Adrenal gland (tissue), 12 donors: Measurements from ENCODE around the gene MYO1E. TPM values are rescaled to one million over a fixed set of nuclear protein-coding genes. Genes with fewer than 3 reads are reported as not detected.

Experiments used
- DNase-seq, 7 donors: peaks; one replicate each; pipeline ENCODE4 v3.0.0-alpha.2; 2019 to 2020
- H3K27ac ChIP-seq, 5 donors: fragments of 200-600 bp; sonication (generic) in 4 of 5; 1 replicate in 3 of 5; 2 replicates in 2 of 5; pipeline versions ENCODE4 v1.5.1 to v1.8.0; 2016 to 2020; ENCODE audit warnings: mild to moderate bottlenecking in 1 of 5
- H3K27me3 ChIP-seq: fragments of 200-600 bp; 2 replicates; pipeline ENCODE4 v1.8.0; 2021
- H3K36me3 ChIP-seq, 2 donors: fragments of 200-600 bp; replicated peaks in 1 of 2; 1 replicate in 1 of 2; 2 replicates in 1 of 2; pipeline versions ENCODE4 v1.5.1 to v1.8.0; 2018 to 2022
- H3K4me1 ChIP-seq, 2 donors: fragments of 200-600 bp; replicated peaks in 1 of 2; 1 replicate in 1 of 2; 2 replicates in 1 of 2; pipeline versions ENCODE4 v1.5.1 to v1.8.0; 2018 to 2021
- H3K4me3 ChIP-seq, 4 donors: fragments of 200-600 bp; sonication (generic) in 3 of 4; one replicate each; pipeline ENCODE4 v1.5.1; 2016 to 2018
- H3K9me3 ChIP-seq, 3 donors: fragments of 200-600 bp; sonication (generic) in 1 of 3; replicated peaks in 1 of 3; 1 replicate in 2 of 3; 2 replicates in 1 of 3; pipeline versions ENCODE4 v1.5.1 to v1.8.0; 2016 to 2021
- POLR2A ChIP-seq, 2 donors: fragments of 450-650 bp; IDR thresholded peaks; one replicate each; pipeline ENCODE4 v1.6.1; 2017; ENCODE audit warnings: antibody characterized with exemption in 2 of 2, mild to moderate bottlenecking in 2 of 2, moderate library complexity in 1 of 2
- WGBS, 4 donors: extraction: QIAGEN DNeasy Blood & Tissue Kit in 2 of 4; methylation state at CpG; one replicate each; pipeline versions ENCODE4 v1.1.5 to v1.1.7; 2013 to 2017; 5-methylcytosine and 5-hydroxymethylcytosine counted together
- intact Hi-C, 2 donors: fragments of 100-400 bp; cut with DNase I; formaldehyde crosslinking; loops; one replicate each; pipeline versions ENCODE4 v1.14.1 to v1.15.0; 2022 to 2023
- polyA plus RNA-seq, 3 donors: library from polyadenylated mRNA; stranded (reverse); fragments of 200-250 nt in 2 of 3; fragments of 350-450 nt in 1 of 3; fragmentation: Illumina TruSeq in 1 of 3; extraction: RNeasy Lipid Tissue Mini Kit (QIAGEN cat#74804) in 1 of 3; gene quantifications; one replicate each; pipeline ENCODE4 v1.2.3, GENCODE V29; 2013 to 2014
- total RNA-seq, 9 donors: library from RNA; depleted of rRNA in 4 of 9; stranded (reverse); fragments of >200 nt in 4 of 9; fragments of 120-200 nt in 1 of 9; fragmentation: NEBNext Ultra II Directional in 1 of 9; extraction: Animal tissue kit (Norgen Biotek cat#: 25700) in 1 of 9; gene quantifications; one replicate each; pipeline versions ENCODE4 v1.1.0 to v1.2.4, GENCODE V29; 2013 to 2023
- TF ChIP-seq, protein P1 (sequence below), 6 experiments: fragments of 450-650 bp in 4 of 6; fragments of 200-600 bp in 2 of 6; sonication (generic) in 1 of 6; IDR thresholded peaks; 1 replicate in 5 of 6; 2 replicates in 1 of 6; pipeline versions ENCODE4 v1.5.1 to v1.8.0; 2016 to 2021; ENCODE audit warnings: antibody characterized with exemption in 6 of 6, mild to moderate bottlenecking in 2 of 6, moderate library complexity in 1 of 6
- donor health status: healthy with polysubstance abuse.
- donor health status: Bipolar disorder and iron deficiency.
- donor health status: DM: yes; HTN: yes; CAD: no.
- donor health status: DM: no; HTN: no; CAD: no.
- donor health status: DM: no; HTN: no; CAD: no.
- donor health status: DM: yes; HTN: yes; CAD: no.

The MYO1E gene
- total and polyA plus RNA-seq, 12 donors: 11.9 to 50.8 (median 26.0) TPM

DNA sequence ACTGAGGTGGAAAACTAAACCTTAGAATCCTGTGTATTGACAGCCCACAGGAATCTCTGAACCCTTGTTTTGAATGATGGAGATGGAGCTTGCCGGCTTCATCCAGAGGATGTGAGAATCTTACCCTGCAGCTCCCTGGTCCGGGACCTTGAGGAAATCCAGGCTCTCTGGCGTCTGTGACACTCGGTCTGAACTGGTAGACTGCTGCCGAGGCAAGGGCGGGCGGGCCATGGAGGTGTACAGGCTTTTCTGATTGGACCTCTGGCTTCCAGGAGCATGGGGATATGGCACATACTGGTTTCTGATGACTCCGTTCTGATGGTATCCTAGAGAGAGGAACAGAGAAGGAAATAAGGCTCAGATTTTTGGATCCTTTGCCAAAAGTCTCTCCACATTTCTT lies 219.2 kb downstream of the MYO1E start:
- TF ChIP-seq, protein P1, sequence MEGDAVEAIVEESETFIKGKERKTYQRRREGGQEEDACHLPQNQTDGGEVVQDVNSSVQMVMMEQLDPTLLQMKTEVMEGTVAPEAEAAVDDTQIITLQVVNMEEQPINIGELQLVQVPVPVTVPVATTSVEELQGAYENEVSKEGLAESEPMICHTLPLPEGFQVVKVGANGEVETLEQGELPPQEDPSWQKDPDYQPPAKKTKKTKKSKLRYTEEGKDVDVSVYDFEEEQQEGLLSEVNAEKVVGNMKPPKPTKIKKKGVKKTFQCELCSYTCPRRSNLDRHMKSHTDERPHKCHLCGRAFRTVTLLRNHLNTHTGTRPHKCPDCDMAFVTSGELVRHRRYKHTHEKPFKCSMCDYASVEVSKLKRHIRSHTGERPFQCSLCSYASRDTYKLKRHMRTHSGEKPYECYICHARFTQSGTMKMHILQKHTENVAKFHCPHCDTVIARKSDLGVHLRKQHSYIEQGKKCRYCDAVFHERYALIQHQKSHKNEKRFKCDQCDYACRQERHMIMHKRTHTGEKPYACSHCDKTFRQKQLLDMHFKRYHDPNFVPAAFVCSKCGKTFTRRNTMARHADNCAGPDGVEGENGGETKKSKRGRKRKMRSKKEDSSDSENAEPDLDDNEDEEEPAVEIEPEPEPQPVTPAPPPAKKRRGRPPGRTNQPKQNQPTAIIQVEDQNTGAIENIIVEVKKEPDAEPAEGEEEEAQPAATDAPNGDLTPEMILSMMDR (IDR thresholded peaks at IDR 0.05): no peak
- no peak for TF ChIP-seq POLR2A (IDR thresholded peaks at IDR 0.05)
- H3K9me3 ChIP-seq: no peaks in the 10 kb centered on the region
- intact Hi-C loops: no loop called here
- H3K27me3 ChIP-seq: no peaks in the 10 kb centered on the region
- H3K27ac ChIP-seq: no peak overlapping the region
- no peaks in the 10 kb centered on the region for H3K4me1 ChIP-seq
- H3K4me3 ChIP-seq: no peak overlapping the region
- peaks cover 0 to 17% of the 10 kb centered on the region in 2 donors for H3K36me3 ChIP-seq
- WGBS, 4 donors: 85 to 99% (median 95%) methylated on average over 7 to 8 of the region's 8 CpGs
- DNase-seq: no peak

DNA sequence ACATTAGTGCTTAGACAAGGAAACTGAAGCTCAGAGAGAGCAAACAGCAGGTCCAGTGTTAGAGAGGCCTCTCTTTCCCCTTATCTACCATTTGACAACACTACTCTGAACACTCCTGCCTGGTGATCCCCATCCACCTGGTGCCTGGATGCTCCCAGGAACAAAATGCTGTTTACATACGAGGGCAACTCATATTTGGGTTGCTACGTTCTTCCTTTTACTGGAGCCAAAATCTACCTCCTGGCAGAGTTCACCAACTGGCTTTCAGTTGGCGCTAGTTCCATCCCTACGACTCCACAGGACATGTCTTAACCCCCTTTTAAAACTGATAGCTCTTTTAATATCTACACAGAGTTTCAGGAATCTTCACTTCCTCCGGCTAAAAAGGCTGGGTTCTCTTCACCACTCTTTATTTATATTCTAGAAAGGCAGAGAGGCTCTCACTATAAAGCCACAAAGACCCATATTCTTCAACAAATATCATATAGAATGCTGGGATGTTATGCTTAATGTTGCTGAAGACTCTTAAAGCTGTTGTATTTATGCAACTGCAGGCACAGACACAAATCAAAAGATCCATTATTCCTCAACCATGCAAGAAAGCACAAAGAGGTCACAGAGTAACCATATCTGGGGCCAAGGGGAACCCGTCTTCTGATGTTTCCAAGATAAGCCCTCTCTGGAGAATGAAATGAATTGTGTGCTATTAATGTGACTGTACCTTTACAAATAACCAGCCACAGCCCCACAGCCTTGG lies 219.8 kb downstream of the MYO1E start:
- no peak overlapping the region for H3K4me3 ChIP-seq
- no peak for DNase-seq
- H3K4me1 ChIP-seq: no peaks in the 10 kb centered on the region
- H3K36me3 ChIP-seq: peaks cover 0 to 14% of the 10 kb centered on the region in 2 donors
- no peaks in the 10 kb centered on the region for H3K27me3 ChIP-seq
- WGBS, 4 donors: 92 to 96% (median 94%) methylated on average over 6 of the region's 6 CpGs
- TF ChIP-seq POLR2A (IDR thresholded peaks at IDR 0.05): no peak
- TF ChIP-seq, protein P1 (IDR thresholded peaks at IDR 0.05): no peak
- no peak overlapping the region for H3K27ac ChIP-seq
- intact Hi-C loops: no loop called here
- no peaks in the 10 kb centered on the region for H3K9me3 ChIP-seq

DNA sequence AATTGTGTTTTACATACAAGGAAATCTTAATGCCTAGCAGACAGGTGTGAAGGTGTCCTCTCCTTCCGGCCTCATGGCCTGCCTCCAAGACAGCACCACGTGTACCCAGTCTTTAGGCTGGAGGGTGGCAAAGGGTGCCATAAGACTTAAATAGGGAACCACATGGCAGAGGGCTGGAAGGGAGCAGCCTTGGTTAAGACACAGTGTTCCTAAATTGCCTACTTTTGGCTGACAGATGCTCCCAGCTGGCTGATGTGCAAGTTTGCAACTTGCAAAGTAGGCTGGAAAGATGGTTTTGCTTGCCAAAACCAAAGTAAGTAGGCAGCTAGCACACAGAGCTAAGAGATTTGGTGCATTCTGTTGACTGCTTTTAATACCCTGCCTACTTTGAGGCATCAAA lies 222.5 kb downstream of the MYO1E start:
- peaks cover 0 to 12% of the 10 kb centered on the region in 2 donors for H3K36me3 ChIP-seq

DNA sequence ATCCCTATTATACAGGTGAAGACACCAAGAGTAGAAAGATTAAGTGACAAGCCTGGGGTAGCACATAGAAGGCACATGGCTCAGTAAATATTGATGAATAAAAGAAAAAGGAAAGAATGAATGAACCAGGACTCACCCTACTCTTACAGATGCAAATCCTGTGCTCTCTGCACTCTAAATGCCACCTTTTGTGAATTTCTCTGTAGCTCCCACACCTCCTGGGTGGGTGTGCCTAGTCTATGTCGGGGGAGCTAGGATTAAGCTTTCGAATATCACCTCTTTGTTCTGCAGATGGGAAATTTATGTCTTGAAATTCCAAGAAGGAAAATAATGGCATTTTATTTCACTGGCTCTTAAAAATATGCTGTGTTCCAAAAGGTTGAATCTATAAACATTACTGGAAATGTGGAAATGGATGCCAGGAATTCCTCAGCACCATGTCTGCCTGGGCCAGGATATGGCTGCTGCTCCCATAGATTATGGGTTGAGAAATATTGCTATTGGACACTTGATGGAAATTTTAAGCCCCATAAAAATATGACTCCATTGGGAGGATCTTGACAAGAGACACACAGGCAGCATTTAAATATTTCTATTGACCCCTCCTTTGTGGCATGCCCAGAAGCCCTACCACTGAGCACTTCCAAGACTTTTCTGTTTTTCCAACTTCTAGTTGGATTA lies 224.4 kb downstream of the MYO1E start:
- DNase-seq: no peak
- intact Hi-C loops: no loop called here
- Histone ChIP-seq H3K27me3 (no peaks in the 10 kb centered on the region), H3K27ac (no peak overlapping the region), H3K9me3 (no peaks in the 10 kb centered on the region), H3K36me3 (peaks cover 0 to 9% of the 10 kb centered on the region in 2 donors), H3K4me1 (no peaks in the 10 kb centered on the region), H3K4me3 (no peak overlapping the region)
- WGBS, 4 donors: 77 to 94% (median 88%) methylated on average over 2 of the region's 2 CpGs
- TF ChIP-seq POLR2A (IDR thresholded peaks at IDR 0.05): no peak
- TF ChIP-seq, protein P1 (IDR thresholded peaks at IDR 0.05): no peak

More for the DNA sequence above, 222.5 kb downstream of the MYO1E start:
- DNase-seq: no peak
- WGBS, 4 donors: 57 to 85% (median 75%) methylated on average over 2 of the region's 2 CpGs
- H3K4me1 ChIP-seq: no peaks in the 10 kb centered on the region
- no peaks in the 10 kb centered on the region for H3K27me3 ChIP-seq
- no peak overlapping the region for H3K27ac ChIP-seq
- no peaks in the 10 kb centered on the region for H3K9me3 ChIP-seq
- no peak overlapping the region for H3K4me3 ChIP-seq
- TF ChIP-seq POLR2A (IDR thresholded peaks at IDR 0.05): no peak
- TF ChIP-seq, protein P1 (IDR thresholded peaks at IDR 0.05): no peak
- intact Hi-C loops: no loop called here
